ENCODE measurements around the gene PAK3.

GRCh38 chrX:111098874-111099273, 2.9 kb downstream of the PAK3 start:
- TF ChIP-seq POLR2AphosphoS5 (IDR thresholded peaks at IDR 0.05; ENCODE audit: borderline replicate concordance, low read depth, low read length) (no peak), EZH2 (IDR thresholded peaks at IDR 0.05) (no peak)

Measured in SK-N-MC (cell line).